MCF 10A (cell line): ENCODE measurements around the gene DDX39A. TPM values are rescaled to one million over a fixed set of nuclear protein-coding genes. Genes with fewer than 3 reads are reported as not detected.
"Not testable (repeated sequence)": the region's sequence is repeated elsewhere in the genome, so short reads cannot be mapped to it uniquely, and the experiment has no call there.

ENCODE experiments used
- BruUV-seq: library from RNA; stranded (reverse); fragments of 400-500 nt; replicated peaks from 2 replicates; lab custom pipeline; 2021; lab: Mats Ljungman, UMichigan
- CTCF ChIA-PET: fragments of 300-600 bp; sonication (Branson Sonifier 250); formaldehyde crosslinking; extraction: SDS; loops from one replicate; lab custom pipeline; 2021; ENCODE audit warnings: antibody characterized with exemption, inconsistent platforms; lab: Yijun Ruan, JAX
- POLR2A ChIA-PET: fragments of 300-600, 350-650 bp; sonication (Branson Sonifier 250); formaldehyde crosslinking; extraction: SDS; loops from one replicate; lab custom pipeline; 2020; ENCODE audit warnings: antibody characterized with exemption, inconsistent platforms; lab: Yijun Ruan, JAX
- DNase-seq: peaks from one replicate; pipeline ENCODE4 v3.0.0-alpha.2; 2018; ENCODE audit not compliant: unreplicated experiment
- H3K27ac Mint-ChIP-seq: one replicate; pipeline ENCODE4 v1.8.0; 2022; ENCODE audit warnings: mild to moderate bottlenecking, low read depth, mixed read lengths; ENCODE audit not compliant: unreplicated experiment
- H3K27me3 Mint-ChIP-seq: one replicate; pipeline ENCODE4 v1.8.0; 2022; ENCODE audit warnings: mixed read lengths; ENCODE audit not compliant: insufficient read depth, unreplicated experiment
- H3K36me3 Mint-ChIP-seq: one replicate; pipeline ENCODE4 v1.8.0; 2022; ENCODE audit warnings: mild to moderate bottlenecking, moderate library complexity, mixed read lengths; ENCODE audit not compliant: insufficient read depth, unreplicated experiment
- H3K4me1 Mint-ChIP-seq: one replicate; pipeline ENCODE4 v1.8.0; 2022; ENCODE audit warnings: mixed read lengths; ENCODE audit not compliant: insufficient read depth, unreplicated experiment
- H3K4me3 Mint-ChIP-seq: one replicate; pipeline ENCODE4 v1.8.0; 2022; ENCODE audit warnings: mild to moderate bottlenecking, moderate library complexity, mixed read lengths; ENCODE audit not compliant: unreplicated experiment
- H3K9me3 Mint-ChIP-seq: one replicate; pipeline ENCODE4 v1.8.0; 2022; ENCODE audit warnings: mixed read lengths; ENCODE audit not compliant: unreplicated experiment
- CTCF ChIP-seq: fragments of 200-600 bp; IDR thresholded peaks from one replicate; pipeline ENCODE4 v1.8.0; 2022; ENCODE audit warnings: antibody characterized with exemption, mild to moderate bottlenecking; ENCODE audit not compliant: unreplicated experiment
- intact Hi-C: fragments of 100-400 bp; cut with micrococcal nuclease; formaldehyde crosslinking; loops from 2 replicates; pipeline ENCODE4 v1.14.1; 2022
- total RNA-seq: library from RNA; stranded (reverse); gene quantifications from 2 replicates; pipeline ENCODE4 v1.2.3, GENCODE V29; 2022

DDX39A gene
- total RNA-seq, 1 experiment from 2014 or later, result 65.4 TPM

GRCh38 chr19:14460935-14461334 is 41.8 kb upstream of the DDX39A start:
- ChIA-PET CTCF (no interaction called here), POLR2A (no interaction called here)
- H3K27ac Mint-ChIP-seq, result no peak overlapping the region
- TF ChIP-seq CTCF, result no peak
- H3K4me3 Mint-ChIP-seq, result no peak overlapping the region
- H3K4me1 Mint-ChIP-seq, result no peaks in the 10 kb centered on the region
- BruUV-seq, result no TSS peak
- H3K27me3 Mint-ChIP-seq, result no peaks in the 10 kb centered on the region
- DNase-seq, result no peak
- peaks cover 44% of the 10 kb centered on the region for H3K36me3 Mint-ChIP-seq
- intact Hi-C loops, result no loop called here
- no peaks in the 10 kb centered on the region for H3K9me3 Mint-ChIP-seq

GRCh38 chr19:14459703-14460102 is 40.6 kb upstream of the DDX39A start:
- no TSS peak for BruUV-seq
- no peak for TF ChIP-seq CTCF
- H3K4me3 Mint-ChIP-seq, result no peak overlapping the region

DNA sequence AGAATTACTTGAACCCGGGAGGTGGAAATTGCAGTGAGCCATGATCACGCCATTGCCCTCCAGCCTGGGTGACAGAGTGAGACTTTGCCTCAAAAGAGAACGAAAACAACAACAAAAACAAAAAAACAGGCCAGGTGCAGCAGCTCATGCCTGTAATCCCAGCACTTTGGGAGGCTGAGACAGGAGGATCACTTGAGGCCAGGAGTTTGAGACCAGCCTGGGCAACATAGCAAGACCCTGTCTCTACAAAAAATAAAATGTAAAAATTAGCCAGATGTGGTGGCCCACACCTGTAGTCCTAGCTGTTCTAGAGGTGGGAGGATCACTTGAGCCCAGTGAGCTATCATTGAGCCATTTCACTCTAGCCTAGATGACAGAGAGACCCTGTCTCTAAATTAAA is 33.2 kb upstream of the DDX39A start:
- H3K4me1 Mint-ChIP-seq, BruUV-seq, H3K9me3 Mint-ChIP-seq, intact Hi-C loops, H3K27ac Mint-ChIP-seq, DNase-seq, H3K27me3 Mint-ChIP-seq, H3K4me3 Mint-ChIP-seq: not testable (repeated sequence)
- ChIA-PET CTCF (interaction anchor here (0.7 kb wide), 1 partner anchor 1506 kb away, joined by 3 read pairs; the partner anchor contains the start of gene RAD23A), POLR2A (interaction anchor here (0.7 kb wide), 1 partner anchor 11 kb away, joined by 3 read pairs; no protein-coding TSS in a partner anchor)
- peaks cover 79% of the 10 kb centered on the region for H3K36me3 Mint-ChIP-seq

More at GRCh38 chr19:14459703-14460102, 40.6 kb upstream of the DDX39A start:
- intact Hi-C loops, result no loop called here
- no peak overlapping the region for H3K27ac Mint-ChIP-seq
- DNase-seq, result no peak
- ChIA-PET POLR2A (no interaction called here), CTCF (interaction anchor here (0.6 to 1.4 kb wide), 3 partner anchors 8 to 323 kb away, joined by 3 to 4 read pairs (median 4); partner anchors contain the start of gene ASF1B)
- no peaks in the 10 kb centered on the region for H3K4me1 Mint-ChIP-seq
- H3K36me3 Mint-ChIP-seq, result peaks cover 55% of the 10 kb centered on the region
- no peaks in the 10 kb centered on the region for H3K27me3 Mint-ChIP-seq
- H3K9me3 Mint-ChIP-seq, result no peaks in the 10 kb centered on the region

- no TSS peak for BruUV-seq
Observed at GRCh38 chr19:14450876-14451275, 31.7 kb upstream of the DDX39A start.

More at GRCh38 chr19:14450876-14451275, 31.7 kb upstream of the DDX39A start:
- no peak for TF ChIP-seq CTCF
- H3K4me1 Mint-ChIP-seq, result peaks cover 6% of the 10 kb centered on the region
- no peak for DNase-seq
- no peaks in the 10 kb centered on the region for H3K9me3 Mint-ChIP-seq
- POLR2A ChIA-PET, result interaction anchor here (0.6 kb wide), 1 partner anchor 14 kb away, joined by 5 read pairs; no protein-coding TSS in a partner anchor
- CTCF ChIA-PET, result no interaction called here
- peaks cover 82% of the 10 kb centered on the region for H3K36me3 Mint-ChIP-seq
- no peak overlapping the region for H3K27ac Mint-ChIP-seq
- H3K4me3 Mint-ChIP-seq, result no peak overlapping the region
- intact Hi-C loops, result no loop called here
- no peaks in the 10 kb centered on the region for H3K27me3 Mint-ChIP-seq
